Progenitor cell of endocrine pancreas (in vitro differentiated cells): ENCODE results near the gene LMTK2. TPM values are rescaled to one million over a fixed set of nuclear protein-coding genes. Genes with fewer than 3 reads are reported as not detected.

Source experiments
- DNase-seq: peaks from one replicate; pipeline ENCODE4 v3.0.0; 2021; ENCODE audit warnings: low spot score; ENCODE audit not compliant: unreplicated experiment
- H3K27ac Mint-ChIP-seq: 2 replicates; pipeline ENCODE4 v1.8.0; 2021; ENCODE audit warnings: mild to moderate bottlenecking, moderate library complexity, mixed read lengths
- H3K27me3 Mint-ChIP-seq: 2 replicates; pipeline ENCODE4 v1.8.0; 2021; ENCODE audit warnings: mixed read lengths
- H3K36me3 Mint-ChIP-seq: 2 replicates; pipeline ENCODE4 v1.8.0; 2022; ENCODE audit warnings: mixed read lengths; ENCODE audit not compliant: insufficient read depth
- H3K4me1 Mint-ChIP-seq: 2 replicates; pipeline ENCODE4 v1.8.0; 2021; ENCODE audit warnings: low read depth, mixed read lengths
- H3K4me3 Mint-ChIP-seq: 2 replicates; pipeline ENCODE4 v1.8.0; 2021; ENCODE audit warnings: low read depth, mild to moderate bottlenecking, moderate library complexity, mixed read lengths
- H3K9me3 Mint-ChIP-seq: 2 replicates; pipeline ENCODE4 v1.8.0; 2021; ENCODE audit warnings: low read depth, mixed read lengths
- total RNA-seq: library from RNA; stranded (reverse); gene quantifications from 2 replicates; pipeline ENCODE4 v1.2.1, GENCODE V29; 2021
- TF ChIP-seq, protein P1 (sequence below): fragments of 200-600 bp; sonication (generic); IDR thresholded peaks from one replicate; pipeline ENCODE4 v1.5.0; 2021; ENCODE audit warnings: antibody characterized with exemption, mild to moderate bottlenecking; ENCODE audit not compliant: unreplicated experiment

LMTK2 gene
- total RNA-seq, 1 donor from 2014 or later: 32.3 TPM

DNA sequence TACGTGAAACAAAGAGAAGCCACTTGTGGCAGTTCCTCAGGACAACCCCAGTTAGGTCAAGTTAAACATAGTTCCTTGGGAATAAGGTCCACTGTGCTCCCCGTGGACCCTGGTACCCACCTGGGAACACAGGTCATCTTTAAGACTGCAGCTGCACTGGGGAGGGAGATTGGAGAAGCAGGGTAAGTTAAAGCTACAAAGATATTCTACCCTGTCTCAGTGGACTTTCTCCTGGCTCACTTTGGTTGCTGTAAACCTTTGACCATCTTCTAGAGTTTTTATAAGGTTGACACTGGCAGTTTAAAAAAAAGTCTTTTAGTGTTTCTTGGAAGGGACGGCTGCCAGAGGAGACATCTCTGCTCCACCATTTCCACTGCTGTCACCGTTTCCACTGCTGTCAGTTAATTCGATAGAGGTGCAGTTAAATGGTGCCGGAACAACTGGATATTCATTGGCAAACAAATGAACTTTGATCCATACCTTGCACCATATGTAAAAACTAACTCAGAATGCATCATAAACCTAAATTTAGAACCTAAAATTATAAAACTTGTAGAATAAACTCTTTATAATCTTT lies 42.5 kb downstream of the LMTK2 start:
- H3K36me3 Mint-ChIP-seq: peaks cover 36% of the 10 kb centered on the region
- H3K4me1 Mint-ChIP-seq: no peaks in the 10 kb centered on the region
- H3K9me3 Mint-ChIP-seq: peaks cover 9% of the 10 kb centered on the region
- no peak overlapping the region for H3K27ac Mint-ChIP-seq
- no peak for DNase-seq
- no peak overlapping the region for H3K4me3 Mint-ChIP-seq
- TF ChIP-seq, protein P1, sequence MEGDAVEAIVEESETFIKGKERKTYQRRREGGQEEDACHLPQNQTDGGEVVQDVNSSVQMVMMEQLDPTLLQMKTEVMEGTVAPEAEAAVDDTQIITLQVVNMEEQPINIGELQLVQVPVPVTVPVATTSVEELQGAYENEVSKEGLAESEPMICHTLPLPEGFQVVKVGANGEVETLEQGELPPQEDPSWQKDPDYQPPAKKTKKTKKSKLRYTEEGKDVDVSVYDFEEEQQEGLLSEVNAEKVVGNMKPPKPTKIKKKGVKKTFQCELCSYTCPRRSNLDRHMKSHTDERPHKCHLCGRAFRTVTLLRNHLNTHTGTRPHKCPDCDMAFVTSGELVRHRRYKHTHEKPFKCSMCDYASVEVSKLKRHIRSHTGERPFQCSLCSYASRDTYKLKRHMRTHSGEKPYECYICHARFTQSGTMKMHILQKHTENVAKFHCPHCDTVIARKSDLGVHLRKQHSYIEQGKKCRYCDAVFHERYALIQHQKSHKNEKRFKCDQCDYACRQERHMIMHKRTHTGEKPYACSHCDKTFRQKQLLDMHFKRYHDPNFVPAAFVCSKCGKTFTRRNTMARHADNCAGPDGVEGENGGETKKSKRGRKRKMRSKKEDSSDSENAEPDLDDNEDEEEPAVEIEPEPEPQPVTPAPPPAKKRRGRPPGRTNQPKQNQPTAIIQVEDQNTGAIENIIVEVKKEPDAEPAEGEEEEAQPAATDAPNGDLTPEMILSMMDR: no peak
- no peaks in the 10 kb centered on the region for H3K27me3 Mint-ChIP-seq

DNA sequence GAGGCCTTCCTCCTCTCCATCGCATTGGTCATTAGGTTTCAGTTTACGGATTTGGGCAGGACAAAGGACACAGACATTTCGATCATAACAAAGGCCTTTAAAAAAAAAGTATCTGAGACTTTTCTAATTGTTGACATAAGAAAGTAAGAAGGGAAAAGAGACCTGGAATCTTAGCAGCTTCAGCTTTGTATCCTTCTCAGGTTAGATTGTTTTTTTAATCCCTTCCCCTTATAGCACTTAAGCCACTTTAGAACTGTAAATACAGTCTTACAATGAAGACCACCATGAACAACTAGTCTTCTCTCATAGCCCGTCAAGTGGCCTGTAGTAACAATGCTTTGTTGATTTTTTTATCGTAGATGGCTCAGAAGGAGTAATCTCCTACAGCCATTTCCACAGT lies 45.2 kb downstream of the LMTK2 start:
- TF ChIP-seq, protein P1: no peak
- Mint-ChIP-seq H3K36me3 (peaks cover 37% of the 10 kb centered on the region), H3K27me3 (no peaks in the 10 kb centered on the region), H3K4me1 (no peaks in the 10 kb centered on the region), H3K4me3 (no peak overlapping the region), H3K27ac (no peak overlapping the region), H3K9me3 (no peaks in the 10 kb centered on the region)
- DNase-seq: no peak

DNA sequence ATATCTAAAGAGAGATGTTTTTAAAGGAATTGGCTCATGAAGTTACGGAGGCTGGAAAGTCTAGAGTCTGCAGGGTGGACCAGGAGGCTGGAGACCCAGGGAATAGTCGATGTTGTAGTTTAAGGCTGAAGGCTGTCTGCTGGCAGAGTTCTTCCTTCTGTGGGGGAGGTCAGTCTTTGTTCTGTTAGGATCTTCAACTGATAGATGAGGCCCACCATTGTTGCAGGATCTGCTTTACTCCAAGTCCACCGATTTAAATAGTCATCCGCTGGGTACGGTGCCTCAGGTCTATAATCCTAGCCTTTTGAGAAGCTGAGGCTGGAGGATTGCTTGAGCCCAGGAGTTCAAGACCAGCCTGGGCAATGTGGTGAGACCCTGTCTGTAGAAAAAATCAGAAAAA lies 50.0 kb downstream of the LMTK2 start:
- Mint-ChIP-seq H3K4me3 (no peak overlapping the region), H3K27ac (no peak overlapping the region), H3K4me1 (no peaks in the 10 kb centered on the region), H3K9me3 (no peaks in the 10 kb centered on the region), H3K27me3 (no peaks in the 10 kb centered on the region), H3K36me3 (peaks cover 51% of the 10 kb centered on the region)
- TF ChIP-seq, protein P1: no peak
- no peak for DNase-seq

DNA sequence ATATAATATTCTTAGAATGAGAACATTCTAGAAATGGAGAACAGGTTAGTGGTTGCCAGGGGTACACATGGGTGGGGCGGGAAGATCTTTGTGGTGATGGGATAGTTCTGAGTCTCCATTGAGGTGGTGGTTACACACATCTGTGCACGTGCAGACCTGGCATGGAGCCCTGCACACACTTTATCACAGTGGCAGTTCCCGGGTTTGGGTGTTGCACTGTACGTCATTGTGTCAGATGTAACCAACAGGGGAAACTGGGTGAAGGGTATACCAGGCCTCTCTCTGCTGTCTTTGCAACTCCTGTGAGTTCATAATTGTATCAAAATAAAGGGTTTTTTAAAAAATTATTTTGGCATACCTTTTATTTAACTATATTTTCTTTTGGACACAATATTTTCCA lies 51.1 kb downstream of the LMTK2 start:
- Mint-ChIP-seq H3K27ac (no peak overlapping the region), H3K4me1 (no peaks in the 10 kb centered on the region), H3K27me3 (no peaks in the 10 kb centered on the region), H3K4me3 (no peak overlapping the region), H3K9me3 (no peaks in the 10 kb centered on the region), H3K36me3 (peaks cover 44% of the 10 kb centered on the region)
- no peak for DNase-seq
- TF ChIP-seq, protein P1: no peak

DNA sequence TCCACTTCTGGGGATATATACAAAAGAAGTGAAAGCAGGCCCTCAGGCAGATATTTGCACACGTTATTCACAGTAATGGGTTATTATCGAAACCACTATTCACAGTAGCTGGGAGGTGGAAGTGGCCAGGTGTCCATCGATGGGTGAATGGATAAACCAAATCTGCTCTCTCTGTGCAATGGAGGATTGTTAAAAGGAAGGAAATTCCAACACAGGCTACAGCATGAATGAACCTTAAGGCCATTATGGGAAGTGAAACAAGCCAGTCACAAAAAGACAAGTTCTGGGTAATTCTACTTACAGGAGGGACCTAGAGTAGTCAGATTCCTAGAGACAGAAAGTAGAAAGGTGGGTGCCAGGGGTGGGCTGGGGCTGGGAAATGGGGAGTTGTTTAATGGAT lies 56.1 kb downstream of the LMTK2 start:
- Mint-ChIP-seq H3K36me3 (peaks cover 13% of the 10 kb centered on the region), H3K4me3 (no peak overlapping the region), H3K9me3 (no peaks in the 10 kb centered on the region), H3K27me3 (no peaks in the 10 kb centered on the region), H3K4me1 (no peaks in the 10 kb centered on the region), H3K27ac (no peak overlapping the region)
- DNase-seq: no peak
- TF ChIP-seq, protein P1: no peak
